PFSK-1 (cell line): ENCODE results near the gene C22orf15.

Experiments used
- FOXP2 ChIP-seq: optimal IDR thresholded peaks from 2 replicates; pipeline ENCODE3; 2011; ENCODE audit warnings: borderline replicate concordance, control low read depth, inconsistent platforms; ENCODE audit not compliant: insufficient read depth; ENCODE audit errors: extremely low read length, extremely low read depth
- POLR2AphosphoS5 ChIP-seq: IDR thresholded peaks from 2 replicates; pipeline ENCODE4 v1.6.1; 2012; ENCODE audit warnings: low read depth, mild to moderate bottlenecking, control low read depth, low read length, moderate library complexity
- SIN3A ChIP-seq: IDR thresholded peaks from 2 replicates; pipeline ENCODE4 v1.6.1; 2012; ENCODE audit warnings: mild to moderate bottlenecking, low read length, moderate library complexity, borderline replicate concordance; ENCODE audit not compliant: insufficient read depth
- TAF1 ChIP-seq: IDR thresholded peaks from 2 replicates; pipeline ENCODE4 v1.6.1; 2012; ENCODE audit warnings: low read length, control low read depth, borderline replicate concordance; ENCODE audit not compliant: insufficient read depth
- TF ChIP-seq, protein P1 (sequence below), 2 experiments: IDR thresholded peaks; 2 replicates each; pipeline versions ENCODE4 v1.6.1 to v1.8.0; 2011 to 2012; ENCODE audit warnings: low read depth in 2 of 2, low read length in 2 of 2, control low read depth in 1 of 2, inconsistent platforms in 1 of 2, mild to moderate bottlenecking in 1 of 2, moderate library complexity in 1 of 2; ENCODE audit not compliant: insufficient read depth in 1 of 2

Gene C22orf15

DNA sequence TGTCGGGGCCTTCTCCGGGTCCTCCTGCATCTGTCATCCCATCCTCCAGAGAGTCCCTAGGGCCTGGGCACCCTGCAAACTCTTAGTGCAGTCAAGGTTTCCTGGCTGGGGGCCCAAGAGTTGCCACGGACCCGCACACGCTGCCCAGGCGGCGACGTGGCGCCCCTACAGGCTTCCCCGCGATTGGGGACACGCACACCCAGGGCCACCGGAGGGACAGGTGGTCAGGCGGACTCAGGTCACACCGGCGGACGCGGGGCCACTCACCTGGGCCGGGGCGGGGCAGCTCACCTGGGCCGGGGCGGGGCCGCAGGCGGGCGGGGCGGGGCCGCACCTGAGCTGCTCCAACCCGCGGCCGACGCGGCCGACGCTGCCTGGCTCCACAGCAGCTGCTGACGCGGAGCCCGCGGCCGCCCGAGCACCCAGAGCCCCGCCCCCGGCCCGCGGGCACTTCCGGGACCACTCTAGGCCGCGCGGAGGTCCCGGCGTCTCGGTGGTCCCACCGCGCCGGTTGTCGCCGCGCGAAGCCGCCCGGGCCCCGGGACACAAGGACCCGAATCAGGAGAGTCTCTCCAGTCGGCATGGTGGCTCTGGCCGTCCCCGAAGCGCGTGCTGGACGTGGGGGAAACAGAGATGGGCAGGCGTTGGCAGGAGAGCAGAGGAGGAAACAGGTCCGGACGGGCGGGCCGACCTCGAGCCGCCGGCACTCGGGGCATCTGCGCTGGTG, 11.9 kb upstream of the C22orf15 start, which contains the start of gene ZNF70:
TSS of gene ZNF70 (minus strand) at position 399 of the 727 bp plus-strand sequence. CDS start 5,972 bp downstream, outside the sequence.
- TF ChIP-seq FOXP2 (peak; percentile 10), POLR2AphosphoS5 (peak; percentile 53; the same call in 1 of the 2 replicates), TAF1 (peak; percentile 62; the same call in 1 of the 2 replicates), SIN3A (no peak)

DNA sequence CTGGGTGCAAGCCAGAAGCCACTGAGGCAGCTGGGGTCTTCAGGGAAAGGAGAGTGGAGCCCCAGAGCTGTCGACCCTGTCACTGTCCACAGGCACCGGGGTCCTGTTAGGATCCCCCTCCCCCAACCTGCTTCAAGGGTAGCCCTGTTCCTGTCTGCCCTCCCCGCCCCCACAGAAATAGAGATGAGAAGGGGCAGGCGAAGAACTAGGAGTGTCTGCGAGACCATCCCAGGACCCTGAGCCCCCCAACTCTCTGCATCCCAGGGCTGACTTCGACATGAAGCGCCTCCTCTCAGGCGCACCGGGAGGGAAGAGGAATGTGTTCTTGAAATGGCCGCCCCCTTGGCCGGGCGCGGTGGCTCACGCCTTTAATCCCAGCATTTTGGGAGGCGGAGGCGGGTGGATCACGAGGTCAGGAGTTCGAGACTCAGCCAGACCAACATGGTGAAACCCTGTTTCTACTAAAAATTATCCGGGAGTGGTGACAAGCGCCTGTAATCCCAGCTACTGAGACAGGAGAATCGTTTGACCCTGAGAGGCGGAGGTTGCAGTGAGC, 11.3 kb upstream of the C22orf15 start:
- TF ChIP-seq POLR2AphosphoS5 = no peak
- TF ChIP-seq TAF1 = no peak
- no peak for TF ChIP-seq SIN3A
- TF ChIP-seq FOXP2 = no peak
- TF ChIP-seq, protein P1, sequence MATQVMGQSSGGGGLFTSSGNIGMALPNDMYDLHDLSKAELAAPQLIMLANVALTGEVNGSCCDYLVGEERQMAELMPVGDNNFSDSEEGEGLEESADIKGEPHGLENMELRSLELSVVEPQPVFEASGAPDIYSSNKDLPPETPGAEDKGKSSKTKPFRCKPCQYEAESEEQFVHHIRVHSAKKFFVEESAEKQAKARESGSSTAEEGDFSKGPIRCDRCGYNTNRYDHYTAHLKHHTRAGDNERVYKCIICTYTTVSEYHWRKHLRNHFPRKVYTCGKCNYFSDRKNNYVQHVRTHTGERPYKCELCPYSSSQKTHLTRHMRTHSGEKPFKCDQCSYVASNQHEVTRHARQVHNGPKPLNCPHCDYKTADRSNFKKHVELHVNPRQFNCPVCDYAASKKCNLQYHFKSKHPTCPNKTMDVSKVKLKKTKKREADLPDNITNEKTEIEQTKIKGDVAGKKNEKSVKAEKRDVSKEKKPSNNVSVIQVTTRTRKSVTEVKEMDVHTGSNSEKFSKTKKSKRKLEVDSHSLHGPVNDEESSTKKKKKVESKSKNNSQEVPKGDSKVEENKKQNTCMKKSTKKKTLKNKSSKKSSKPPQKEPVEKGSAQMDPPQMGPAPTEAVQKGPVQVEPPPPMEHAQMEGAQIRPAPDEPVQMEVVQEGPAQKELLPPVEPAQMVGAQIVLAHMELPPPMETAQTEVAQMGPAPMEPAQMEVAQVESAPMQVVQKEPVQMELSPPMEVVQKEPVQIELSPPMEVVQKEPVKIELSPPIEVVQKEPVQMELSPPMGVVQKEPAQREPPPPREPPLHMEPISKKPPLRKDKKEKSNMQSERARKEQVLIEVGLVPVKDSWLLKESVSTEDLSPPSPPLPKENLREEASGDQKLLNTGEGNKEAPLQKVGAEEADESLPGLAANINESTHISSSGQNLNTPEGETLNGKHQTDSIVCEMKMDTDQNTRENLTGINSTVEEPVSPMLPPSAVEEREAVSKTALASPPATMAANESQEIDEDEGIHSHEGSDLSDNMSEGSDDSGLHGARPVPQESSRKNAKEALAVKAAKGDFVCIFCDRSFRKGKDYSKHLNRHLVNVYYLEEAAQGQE (IDR thresholded peaks at IDR 0.05; ENCODE audit: insufficient read depth in 1 of 2, low read depth in 2 of 2, low read length in 2 of 2) = no peak

DNA sequence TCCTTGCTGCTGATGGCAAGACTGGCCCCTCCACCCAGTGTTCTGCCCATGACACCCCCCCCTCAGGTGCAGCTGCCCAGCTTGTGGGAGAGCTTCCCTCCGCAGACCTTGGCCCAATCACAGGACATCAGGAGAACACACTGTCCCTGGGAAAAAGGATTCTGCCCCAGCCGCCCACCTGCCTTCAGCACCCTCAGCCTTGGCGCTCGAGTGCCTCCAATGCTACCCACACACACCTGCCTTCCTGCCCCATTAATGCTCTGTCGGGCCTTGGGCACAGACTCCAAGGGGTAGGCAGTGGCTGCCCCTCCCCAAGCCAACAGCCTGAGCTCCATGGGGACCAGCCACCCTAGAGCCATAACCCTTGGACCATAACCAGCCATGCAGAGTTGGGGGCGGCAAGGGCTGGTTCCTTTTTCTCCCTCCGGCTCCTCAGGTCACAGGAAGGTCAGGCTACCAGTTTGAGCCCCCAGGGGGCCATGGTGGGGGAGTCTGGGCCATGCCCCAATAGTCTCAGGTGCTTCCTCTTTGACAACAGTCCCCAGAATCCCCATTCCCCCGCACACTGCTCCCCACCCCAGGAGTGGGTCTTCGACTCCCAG, 10.6 kb upstream of the C22orf15 start:
- TF ChIP-seq SIN3A (no peak), POLR2AphosphoS5 (no peak), TAF1 (no peak), FOXP2 (no peak)
- TF ChIP-seq, protein P1 (IDR thresholded peaks at IDR 0.05; ENCODE audit: insufficient read depth in 1 of 2, low read depth in 2 of 2, low read length in 2 of 2) = no peak

DNA sequence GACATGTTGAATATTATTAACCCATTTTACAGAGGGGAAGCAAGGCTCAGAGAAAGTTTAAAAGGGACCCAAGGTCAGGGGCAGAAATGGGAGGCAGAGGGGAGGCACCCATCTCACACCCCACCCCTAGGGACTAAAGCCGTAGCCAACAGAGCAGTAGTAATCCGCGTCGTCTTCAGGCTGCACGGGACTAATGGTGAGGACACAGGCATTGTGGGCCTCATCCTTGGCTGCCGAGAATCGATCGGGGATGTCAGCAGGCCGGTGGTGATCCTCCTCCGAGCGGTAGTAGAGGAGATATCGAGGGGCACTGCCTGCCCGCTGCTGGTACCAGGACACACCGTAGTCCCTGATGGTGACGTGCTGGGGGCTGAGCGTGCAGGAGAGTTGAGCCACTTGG, 10.0 kb upstream of the C22orf15 start:
- no peak for TF ChIP-seq POLR2AphosphoS5
- TF ChIP-seq, protein P1 (IDR thresholded peaks at IDR 0.05; ENCODE audit: insufficient read depth in 1 of 2, low read depth in 2 of 2, low read length in 2 of 2) = no peak

DNA sequence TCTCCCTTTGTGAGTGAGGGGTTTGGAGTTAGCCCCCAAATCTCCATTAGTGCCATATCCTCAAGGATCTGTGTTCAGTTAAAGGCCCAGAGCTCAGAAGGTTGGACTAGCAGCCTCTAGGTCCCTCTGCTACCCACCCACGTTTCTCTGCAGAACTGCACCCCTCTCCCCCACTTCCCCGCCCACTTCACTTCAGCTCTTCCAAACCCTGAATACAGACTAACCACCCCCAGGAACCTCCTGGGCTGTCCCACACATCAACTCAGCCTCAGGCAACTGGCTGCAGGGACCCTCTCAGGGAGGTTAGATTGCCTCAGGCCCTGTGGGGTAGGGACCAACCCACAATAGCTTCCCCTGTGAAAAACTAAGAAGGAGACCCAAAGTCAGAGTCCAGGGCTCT, 9.4 kb upstream of the C22orf15 start:
- TF ChIP-seq SIN3A = no peak
- TF ChIP-seq POLR2AphosphoS5 = no peak
- TF ChIP-seq TAF1 = no peak
- no peak for TF ChIP-seq FOXP2
- TF ChIP-seq, protein P1 (IDR thresholded peaks at IDR 0.05; ENCODE audit: insufficient read depth in 1 of 2, low read depth in 2 of 2, low read length in 2 of 2) = no peak
